WTC11 (cell line): ENCODE data around the gene SUMF1. TPM values are rescaled to one million over a fixed set of nuclear protein-coding genes. Genes with fewer than 3 reads are reported as not detected.

Source experiments
- ATAC-seq: fragments of 200-7000 bp; cut with Tn5 transposase; 2 replicates; pipeline ENCODE4 v1.10.0; 2021; ENCODE audit warnings: mild to moderate bottlenecking, moderate library complexity
- CTCF ChIA-PET: fragments of 300-600 bp; sonication (Branson Sonifier 250); formaldehyde crosslinking; loops from one replicate; lab custom pipeline; 2021; ENCODE audit warnings: antibody characterized with exemption; lab: Charles Lee
- POLR2A ChIA-PET: fragments of 350-600 bp; sonication (Branson Sonifier 250); formaldehyde crosslinking; loops from one replicate; lab custom pipeline; 2021; ENCODE audit warnings: antibody characterized with exemption; lab: Charles Lee
- DNase-seq: peaks from one replicate; pipeline ENCODE4 v3.0.0; 2021; ENCODE audit warnings: low spot score
- H3K27ac Mint-ChIP-seq: 2 replicates; pipeline ENCODE4 v1.8.0; 2021; ENCODE audit warnings: mixed read lengths
- H3K27me3 Mint-ChIP-seq: 2 replicates; pipeline ENCODE4 v1.8.0; 2021; ENCODE audit warnings: low read depth, mild to moderate bottlenecking, moderate library complexity, mixed read lengths
- H3K36me3 Mint-ChIP-seq: 2 replicates; pipeline ENCODE4 v1.8.0; 2021; ENCODE audit warnings: mixed read lengths
- H3K4me1 Mint-ChIP-seq: 2 replicates; pipeline ENCODE4 v1.8.0; 2022; ENCODE audit warnings: mixed read lengths
- H3K4me3 Mint-ChIP-seq: 2 replicates; pipeline ENCODE4 v1.8.0; 2021; ENCODE audit warnings: mild to moderate bottlenecking, moderate library complexity, mixed read lengths
- H3K9me3 Mint-ChIP-seq: 2 replicates; pipeline ENCODE4 v1.8.0; 2021; ENCODE audit warnings: mixed read lengths
- ATF6 ChIP-seq: sonication (generic); formaldehyde crosslinking; IDR thresholded peaks from 2 replicates; pipeline ENCODE4 v1.8.1; 2023; ENCODE audit warnings: mild to moderate bottlenecking, missing genetic modification reagents
- E2F5 ChIP-seq: sonication (generic); formaldehyde crosslinking; IDR thresholded peaks from 2 replicates; pipeline ENCODE4 v1.8.1; 2022; ENCODE audit warnings: mild to moderate bottlenecking, moderate library complexity, missing genetic modification reagents
- EMX1 ChIP-seq: fragments of 250-450 bp; sonication (Bioruptor Pico); IDR thresholded peaks from 2 replicates; pipeline ENCODE4 v1.8.0; 2021; ENCODE audit warnings: mild to moderate bottlenecking
- ETV6 ChIP-seq: sonication (generic); formaldehyde crosslinking; IDR thresholded peaks from 2 replicates; pipeline ENCODE4 v1.8.1; 2022; ENCODE audit warnings: mild to moderate bottlenecking, missing genetic modification reagents
- FOXK1 ChIP-seq: sonication (generic); formaldehyde crosslinking; IDR thresholded peaks from 2 replicates; pipeline ENCODE4 v1.8.0; 2022; ENCODE audit warnings: mild to moderate bottlenecking, moderate library complexity, missing genetic modification reagents
- GABPB1 ChIP-seq: sonication (generic); formaldehyde crosslinking; IDR thresholded peaks from 2 replicates; pipeline ENCODE4 v1.8.1; 2023; ENCODE audit warnings: mild to moderate bottlenecking, missing genetic modification reagents
- HMGXB4 ChIP-seq: sonication (generic); formaldehyde crosslinking; IDR thresholded peaks from 2 replicates; pipeline ENCODE4 v1.8.1; 2023; ENCODE audit warnings: mild to moderate bottlenecking, moderate library complexity, missing genetic modification reagents
- NFYB ChIP-seq: sonication (generic); formaldehyde crosslinking; conservative IDR thresholded peaks from 2 replicates; pipeline ENCODE4 v1.8.0; 2022; ENCODE audit warnings: low read depth, missing genetic modification reagents
- PRDM15 ChIP-seq: sonication (generic); formaldehyde crosslinking; IDR thresholded peaks from 2 replicates; pipeline ENCODE4 v1.8.0; 2022; ENCODE audit warnings: missing genetic modification reagents
- SMAD3 ChIP-seq: sonication (generic); formaldehyde crosslinking; IDR thresholded peaks from 2 replicates; pipeline ENCODE4 v1.8.0; 2022; ENCODE audit warnings: missing genetic modification reagents, mild to moderate bottlenecking, borderline replicate concordance
- STAT6 ChIP-seq: sonication (generic); formaldehyde crosslinking; conservative IDR thresholded peaks from 2 replicates; pipeline ENCODE4 v1.8.1; 2023; ENCODE audit warnings: mild to moderate bottlenecking, low read depth, missing genetic modification reagents, moderate library complexity
- TEAD1 ChIP-seq: sonication (generic); formaldehyde crosslinking; IDR thresholded peaks from 2 replicates; pipeline ENCODE4 v1.8.0; 2022; ENCODE audit warnings: mild to moderate bottlenecking, missing genetic modification reagents
- ZNF232 ChIP-seq: sonication (generic); formaldehyde crosslinking; IDR thresholded peaks from 2 replicates; pipeline ENCODE4 v1.8.0; 2022; ENCODE audit warnings: mild to moderate bottlenecking, missing genetic modification reagents
- ZNF396 ChIP-seq: fragments of 250-450 bp; sonication (Bioruptor Pico); IDR thresholded peaks from 2 replicates; pipeline ENCODE4 v1.8.0; 2021; ENCODE audit warnings: mild to moderate bottlenecking, moderate library complexity, borderline replicate concordance
- ZNF512 ChIP-seq: sonication (generic); formaldehyde crosslinking; IDR thresholded peaks from 2 replicates; pipeline ENCODE4 v1.8.1; 2022; ENCODE audit warnings: missing genetic modification reagents, borderline replicate concordance
- total RNA-seq: library from RNA; stranded (reverse); gene quantifications from 3 replicates; pipeline ENCODE4 v1.2.3, GENCODE V29; 2021
- TF ChIP-seq, protein P1 (sequence below): sonication (generic); formaldehyde crosslinking; IDR thresholded peaks from 2 replicates; pipeline ENCODE4 v1.8.0; 2023; ENCODE audit warnings: mild to moderate bottlenecking, missing genetic modification reagents
- TF ChIP-seq, protein P2 (sequence below): sonication (generic); formaldehyde crosslinking; IDR thresholded peaks from 2 replicates; pipeline ENCODE4 v1.8.0; 2022; ENCODE audit warnings: mild to moderate bottlenecking, missing genetic modification reagents
- TF ChIP-seq, protein P3 (sequence below): sonication (generic); formaldehyde crosslinking; IDR thresholded peaks from 2 replicates; pipeline ENCODE4 v1.8.1; 2022; ENCODE audit warnings: mild to moderate bottlenecking, missing genetic modification reagents, moderate library complexity, borderline replicate concordance

SUMF1 gene
- total RNA-seq, 1 experiment from 2014 or later = 10.4 TPM

DNA sequence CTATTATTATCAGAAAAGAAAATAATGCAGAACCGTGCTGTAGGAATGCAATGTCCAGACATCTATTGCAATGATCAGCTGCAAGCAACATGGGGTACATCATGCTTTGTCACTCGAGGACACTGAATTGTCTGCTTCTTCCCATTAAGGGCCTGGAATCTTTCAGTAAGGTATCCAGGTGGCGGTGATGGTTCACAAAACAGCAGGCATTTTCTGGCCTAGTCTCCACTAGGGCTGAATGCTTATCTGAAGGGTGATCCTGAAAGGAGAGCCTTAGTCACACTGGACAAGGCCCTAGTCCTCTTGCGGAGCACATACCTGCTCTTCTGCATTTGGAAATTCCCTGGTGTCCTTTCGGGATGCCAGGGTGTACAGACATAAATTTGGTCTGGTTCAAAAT, 47.3 kb upstream of the SUMF1 start:
- Mint-ChIP-seq H3K9me3 (no peaks in the 10 kb centered on the region), H3K4me3 (no peak overlapping the region), H3K36me3 (no peaks in the 10 kb centered on the region), H3K4me1 (peaks cover 29% of the 10 kb centered on the region), H3K27ac (peak overlapping the region; percentile 39; the same call in 1 of the 2 replicates), H3K27me3 (no peaks in the 10 kb centered on the region)
- no peak for DNase-seq
- ChIA-PET POLR2A (no interaction called here), CTCF (interaction anchor here (0.6 to 3.4 kb wide), 4 partner anchors 20 to 119 kb away, joined by 3 to 14 read pairs (median 8); partner anchors contain the start of gene ITPR1)
- ATAC-seq = peak; percentile 60
- no peak for TF ChIP-seq NFYB (CRISPR knock-in tag)
- no peak for TF ChIP-seq PRDM15
- TF ChIP-seq, protein P1, sequence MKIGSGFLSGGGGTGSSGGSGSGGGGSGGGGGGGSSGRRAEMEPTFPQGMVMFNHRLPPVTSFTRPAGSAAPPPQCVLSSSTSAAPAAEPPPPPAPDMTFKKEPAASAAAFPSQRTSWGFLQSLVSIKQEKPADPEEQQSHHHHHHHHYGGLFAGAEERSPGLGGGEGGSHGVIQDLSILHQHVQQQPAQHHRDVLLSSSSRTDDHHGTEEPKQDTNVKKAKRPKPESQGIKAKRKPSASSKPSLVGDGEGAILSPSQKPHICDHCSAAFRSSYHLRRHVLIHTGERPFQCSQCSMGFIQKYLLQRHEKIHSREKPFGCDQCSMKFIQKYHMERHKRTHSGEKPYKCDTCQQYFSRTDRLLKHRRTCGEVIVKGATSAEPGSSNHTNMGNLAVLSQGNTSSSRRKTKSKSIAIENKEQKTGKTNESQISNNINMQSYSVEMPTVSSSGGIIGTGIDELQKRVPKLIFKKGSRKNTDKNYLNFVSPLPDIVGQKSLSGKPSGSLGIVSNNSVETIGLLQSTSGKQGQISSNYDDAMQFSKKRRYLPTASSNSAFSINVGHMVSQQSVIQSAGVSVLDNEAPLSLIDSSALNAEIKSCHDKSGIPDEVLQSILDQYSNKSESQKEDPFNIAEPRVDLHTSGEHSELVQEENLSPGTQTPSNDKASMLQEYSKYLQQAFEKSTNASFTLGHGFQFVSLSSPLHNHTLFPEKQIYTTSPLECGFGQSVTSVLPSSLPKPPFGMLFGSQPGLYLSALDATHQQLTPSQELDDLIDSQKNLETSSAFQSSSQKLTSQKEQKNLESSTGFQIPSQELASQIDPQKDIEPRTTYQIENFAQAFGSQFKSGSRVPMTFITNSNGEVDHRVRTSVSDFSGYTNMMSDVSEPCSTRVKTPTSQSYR (CRISPR knock-in tag) = no peak
- TF ChIP-seq, protein P2, sequence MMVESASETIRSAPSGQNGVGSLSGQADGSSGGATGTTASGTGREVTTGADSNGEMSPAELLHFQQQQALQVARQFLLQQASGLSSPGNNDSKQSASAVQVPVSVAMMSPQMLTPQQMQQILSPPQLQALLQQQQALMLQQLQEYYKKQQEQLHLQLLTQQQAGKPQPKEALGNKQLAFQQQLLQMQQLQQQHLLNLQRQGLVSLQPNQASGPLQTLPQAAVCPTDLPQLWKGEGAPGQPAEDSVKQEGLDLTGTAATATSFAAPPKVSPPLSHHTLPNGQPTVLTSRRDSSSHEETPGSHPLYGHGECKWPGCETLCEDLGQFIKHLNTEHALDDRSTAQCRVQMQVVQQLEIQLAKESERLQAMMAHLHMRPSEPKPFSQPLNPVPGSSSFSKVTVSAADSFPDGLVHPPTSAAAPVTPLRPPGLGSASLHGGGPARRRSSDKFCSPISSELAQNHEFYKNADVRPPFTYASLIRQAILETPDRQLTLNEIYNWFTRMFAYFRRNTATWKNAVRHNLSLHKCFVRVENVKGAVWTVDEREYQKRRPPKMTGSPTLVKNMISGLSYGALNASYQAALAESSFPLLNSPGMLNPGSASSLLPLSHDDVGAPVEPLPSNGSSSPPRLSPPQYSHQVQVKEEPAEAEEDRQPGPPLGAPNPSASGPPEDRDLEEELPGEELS (CRISPR knock-in tag) = no peak
- TF ChIP-seq ATF6 (CRISPR knock-in tag) = no peak
- TF ChIP-seq ZNF396 (CRISPR knock-in tag) = no peak
- TF ChIP-seq ZNF232 = no peak
- no peak for TF ChIP-seq FOXK1 (CRISPR knock-in tag)
- no peak for TF ChIP-seq TEAD1 (CRISPR knock-in tag)
- TF ChIP-seq ZNF512 (CRISPR knock-in tag) = no peak
- no peak for TF ChIP-seq E2F5 (CRISPR knock-in tag)
- TF ChIP-seq HMGXB4 = no peak
- no peak for TF ChIP-seq SMAD3 (CRISPR knock-in tag)
- TF ChIP-seq, protein P3, sequence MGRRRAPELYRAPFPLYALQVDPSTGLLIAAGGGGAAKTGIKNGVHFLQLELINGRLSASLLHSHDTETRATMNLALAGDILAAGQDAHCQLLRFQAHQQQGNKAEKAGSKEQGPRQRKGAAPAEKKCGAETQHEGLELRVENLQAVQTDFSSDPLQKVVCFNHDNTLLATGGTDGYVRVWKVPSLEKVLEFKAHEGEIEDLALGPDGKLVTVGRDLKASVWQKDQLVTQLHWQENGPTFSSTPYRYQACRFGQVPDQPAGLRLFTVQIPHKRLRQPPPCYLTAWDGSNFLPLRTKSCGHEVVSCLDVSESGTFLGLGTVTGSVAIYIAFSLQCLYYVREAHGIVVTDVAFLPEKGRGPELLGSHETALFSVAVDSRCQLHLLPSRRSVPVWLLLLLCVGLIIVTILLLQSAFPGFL = no peak
- no peak for TF ChIP-seq STAT6 (CRISPR knock-in tag)
- no peak for TF ChIP-seq EMX1 (CRISPR knock-in tag)
- TF ChIP-seq ETV6 = no peak
- TF ChIP-seq GABPB1 (CRISPR knock-in tag) = no peak
